Vagina (tissue), 1 donor: Measurements from ENCODE around the gene SLC7A9. TPM values are rescaled to one million over a fixed set of nuclear protein-coding genes. Genes with fewer than 3 reads are reported as not detected.

Experiments used
- small RNA-seq: library from RNA; depleted of rRNA; stranded (forward); fragments of <200 nt; gene quantifications from one replicate; pipeline ENCODE3, GENCODE V24; 2016
- total RNA-seq: library from RNA; depleted of rRNA; stranded (reverse); fragments of >200 nt; gene quantifications from one replicate; pipeline ENCODE4 v1.2.3, GENCODE V29; 2016

Gene SLC7A9
- total RNA-seq, 1 donor from 2014 or later: not detected

Small RNA genes within 50 kb of the gene (small RNA-seq; reads per million reads assigned to genes)
- gene RN7SKP22: not detected

Other genes with a start within 250 kb of the SLC7A9 start
- gene ANKRD27, start 194.6 kb downstream of the SLC7A9 start, total RNA-seq: 32.4 TPM
- 0.49 TPM for gene RGS9BP, start 193.9 kb downstream of the SLC7A9 start, total RNA-seq
- 12.5 TPM for gene NUDT19, start 177.9 kb downstream of the SLC7A9 start, total RNA-seq
- gene TDRD12, start 150.0 kb downstream of the SLC7A9 start, total RNA-seq: 0.74 TPM
- gene CEP89, start 102.2 kb upstream of the SLC7A9 start, total RNA-seq: 12.0 TPM
- gene FAAP24, start 102.5 kb upstream of the SLC7A9 start, total RNA-seq: 0.98 TPM
- 3.4 TPM for gene RHPN2, start 195.1 kb upstream of the SLC7A9 start, total RNA-seq
- 9.6 TPM for gene GPATCH1, start 211.4 kb upstream of the SLC7A9 start, total RNA-seq